K562 (cell line): ENCODE results near the gene TRIM31. TPM values are rescaled to one million over a fixed set of nuclear protein-coding genes. Genes with fewer than 3 reads are reported as not detected.

Source experiments
- CXXC5 ChIP-seq: fragments of 250-450 bp; sonication (Bioruptor Pico); IDR thresholded peaks from 2 replicates; pipeline ENCODE4 v1.8.0; 2022; ENCODE audit warnings: inconsistent platforms, mild to moderate bottlenecking, moderate library complexity
- FOXA3 ChIP-seq, 2 experiments: fragments of 450-650 bp in 1 of 2; sonication (generic) in 1 of 2; formaldehyde crosslinking; IDR thresholded peaks in 1 of 2; conservative IDR thresholded peaks in 1 of 2; 2 replicates each; pipeline versions ENCODE4 v1.4.0 to v1.8.0; 2020 to 2022; ENCODE audit warnings: mild to moderate bottlenecking in 2 of 2, missing genetic modification reagents in 1 of 2
- JUND ChIP-seq, 2 experiments: IDR thresholded peaks; 2 replicates in 1 of 2; 3 replicates in 1 of 2; pipeline ENCODE4 v1.6.1; 2011; ENCODE audit warnings: borderline replicate concordance in 2 of 2, low read depth in 2 of 2, low read length in 2 of 2, improper control_type of control experiment in 1 of 2, missing biosample characterization in 1 of 2, missing genetic modification characterization in 1 of 2, missing genetic modification reagents in 1 of 2
- KDM5B ChIP-seq: fragments of 200-600 bp; sonication (generic); IDR thresholded peaks from 2 replicates; pipeline ENCODE4 v1.6.1; 2012; ENCODE audit warnings: low read depth, mild to moderate bottlenecking, moderate library complexity, low read length, control low read depth, inconsistent platforms; ENCODE audit not compliant: insufficient replicate concordance
- PHF8 ChIP-seq: fragments of 200-600 bp; sonication (generic); IDR thresholded peaks from 2 replicates; pipeline ENCODE4 v1.6.1; 2012; ENCODE audit warnings: mixed run types, mild to moderate bottlenecking, inconsistent platforms, low read length, moderate library complexity, borderline replicate concordance
- POLR2G ChIP-seq: fragments of 200-400 bp; formaldehyde crosslinking; IDR thresholded peaks from 2 replicates; pipeline ENCODE4 v1.6.1; 2017; ENCODE audit warnings: low read depth, mild to moderate bottlenecking, antibody characterized with exemption, low read length, moderate library complexity
- SRF ChIP-seq, 2 experiments: fragments of 250-450, 450-650 bp in 1 of 2; sonication (Bioruptor Pico) in 1 of 2; sonication (generic) in 1 of 2; formaldehyde crosslinking; IDR thresholded peaks; 2 replicates each; pipeline versions ENCODE4 v1.5.0 to v1.5.1; 2020 to 2022; ENCODE audit warnings: mild to moderate bottlenecking in 1 of 2, missing genetic modification reagents in 1 of 2
- ZFP36 ChIP-seq: fragments of 150-350 bp; IDR thresholded peaks from 2 replicates; pipeline ENCODE4 v1.6.1; 2018; ENCODE audit warnings: low read length, low read depth; ENCODE audit not compliant: partially characterized antibody
- ZNF589 ChIP-seq: fragments of 200-800 bp; sonication (Bioruptor generic); IDR thresholded peaks from 2 replicates; pipeline ENCODE4 v1.6.1; 2016; ENCODE audit warnings: low read depth, missing genetic modification characterization, missing compliant biosample characterization
- polyA plus RNA-seq, 8 experiments: library from polyadenylated mRNA; depleted of rRNA in 4 of 8; stranded (reverse) in 5 of 8; unstranded in 3 of 8; fragments of >200 nt; fragmentation: Nextera tagmentation in 2 of 8; fragmentation: Illumina TruSeq in 1 of 8; extraction: Ambion mirVana in 2 of 8; extraction: Trizol in 1 of 8; gene quantifications; 2 replicates each; pipeline versions ENCODE4 v1.2.1 to v1.2.3, GENCODE V29; 2011 to 2014; ENCODE audit warnings: inconsistent platforms in 1 of 8, missing spikeins in 1 of 8
- total RNA-seq, 7 experiments: library from RNA; depleted of rRNA in 6 of 7; stranded (reverse); fragments of >200 nt in 6 of 7; fragmentation: Illumina TruSeq in 2 of 7; extraction: Trizol in 2 of 7; gene quantifications; 2 replicates each; pipeline versions ENCODE4 v1.2.1 to v1.2.3, GENCODE V29; 2011 to 2021; ENCODE audit warnings: low replicate concordance in 1 of 7
- TF ChIP-seq, protein P1 (sequence below), 2 experiments: IDR thresholded peaks; 2 replicates each; pipeline ENCODE4 v1.6.1; 2011; ENCODE audit warnings: borderline replicate concordance in 1 of 2, control low read depth in 1 of 2, low read depth in 1 of 2, low read length in 1 of 2, mild to moderate bottlenecking in 1 of 2, mixed read lengths in 1 of 2, moderate library complexity in 1 of 2; ENCODE audit not compliant: insufficient read depth in 1 of 2, insufficient read length in 1 of 2, poor library complexity in 1 of 2, severe bottlenecking in 1 of 2; ENCODE audit errors: extremely low read depth in 1 of 2
- TF ChIP-seq, protein P2 (sequence below), 2 experiments: IDR thresholded peaks; 2 replicates each; pipeline ENCODE4 v1.6.1; 2012; ENCODE audit warnings: improper control_type of control experiment in 2 of 2, low read depth in 2 of 2, low read length in 2 of 2, borderline replicate concordance in 1 of 2

The TRIM31 gene
- total and polyA plus RNA-seq, 9 of the 15 experiments (the other 6 are each of a cell fraction or from before 2014, with no cell fraction given), result not detected

DNA sequence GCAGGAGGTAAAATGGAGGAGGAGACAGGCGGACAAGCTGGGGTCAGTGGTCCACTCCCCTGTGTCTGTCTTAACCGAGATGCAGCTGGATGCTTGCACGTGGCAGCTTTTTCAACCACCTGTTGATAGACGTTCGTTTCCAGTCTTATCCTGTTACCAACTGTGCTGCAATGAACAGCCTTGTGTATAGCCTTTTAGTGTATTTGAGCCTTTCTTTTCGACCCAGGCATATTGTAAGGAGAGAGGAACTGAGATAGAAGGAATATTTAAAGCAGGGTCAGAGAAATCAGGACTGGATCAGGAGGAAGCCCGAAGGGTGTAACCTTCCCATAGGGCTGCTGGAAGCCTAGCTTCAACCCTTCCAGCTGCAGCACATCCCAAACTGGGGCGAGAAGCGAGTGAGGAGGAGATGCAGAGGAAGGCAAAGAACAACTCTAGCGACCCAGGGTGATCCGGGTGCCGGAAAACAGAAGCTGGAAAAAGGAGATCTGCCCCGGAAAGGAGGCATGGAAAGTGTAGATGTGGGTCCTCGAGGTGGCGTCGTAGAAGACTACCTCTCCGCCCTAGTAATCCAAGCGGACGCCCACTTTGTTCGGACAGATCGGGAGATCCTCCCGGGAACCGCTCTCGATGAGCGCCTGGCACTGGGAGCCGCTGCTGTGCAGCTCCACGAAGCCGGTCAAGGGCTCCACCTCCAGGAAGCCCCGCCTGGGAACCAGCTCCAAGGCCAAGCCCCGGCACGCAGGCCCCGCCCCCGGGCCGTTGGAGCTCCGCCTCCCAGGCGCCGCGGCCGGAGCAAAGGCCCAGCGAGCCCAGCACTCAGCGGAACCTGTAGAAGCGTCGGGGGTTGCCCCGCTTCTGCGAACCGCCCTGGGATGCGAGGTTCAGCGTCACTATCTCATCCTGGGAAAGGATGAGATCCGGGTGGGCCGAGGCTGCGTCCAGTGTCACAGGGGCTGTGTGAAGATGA lies 11.2 kb downstream of the TRIM31 start (continued):
- 0 out of 2 replicates have a peak, but pooled peaks have one; percentile 23 for TF ChIP-seq JUND (IDR thresholded peaks at IDR 0.05; ENCODE audit: borderline replicate concordance, low read depth, low read length)
- TF ChIP-seq JUND (tag; IDR thresholded peaks at IDR 0.05; ENCODE audit: borderline replicate concordance, low read depth, low read length), result no peak
- TF ChIP-seq SRF (CRISPR knock-in tag; IDR thresholded peaks at IDR 0.05), result peak in 1 of 2 experiments; percentile 60; a peak in 2 of 4 replicates
- TF ChIP-seq, protein P1, sequence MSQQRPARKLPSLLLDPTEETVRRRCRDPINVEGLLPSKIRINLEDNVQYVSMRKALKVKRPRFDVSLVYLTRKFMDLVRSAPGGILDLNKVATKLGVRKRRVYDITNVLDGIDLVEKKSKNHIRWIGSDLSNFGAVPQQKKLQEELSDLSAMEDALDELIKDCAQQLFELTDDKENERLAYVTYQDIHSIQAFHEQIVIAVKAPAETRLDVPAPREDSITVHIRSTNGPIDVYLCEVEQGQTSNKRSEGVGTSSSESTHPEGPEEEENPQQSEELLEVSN (IDR thresholded peaks at IDR 0.05; ENCODE audit: borderline replicate concordance in 1 of 2, extremely low read depth in 1 of 2, insufficient read depth in 1 of 2, insufficient read length in 1 of 2, low read depth in 1 of 2, low read length in 1 of 2, poor library complexity in 1 of 2, severe bottlenecking in 1 of 2), result peak; percentile 33 to 79
- TF ChIP-seq CXXC5 (CRISPR knock-in tag), result peak; percentile 39; the same call in 1 of the 2 replicates
- TF ChIP-seq FOXA3 (CRISPR knock-in tag; conservative IDR thresholded peaks at IDR 0.05 in 1 of 2, IDR thresholded peaks at IDR 0.05 in 1 of 2), result 0 out of 4 replicates have a peak, but pooled peaks of 1 of the 2 experiments have one; percentile 36
- TF ChIP-seq, protein P2, sequence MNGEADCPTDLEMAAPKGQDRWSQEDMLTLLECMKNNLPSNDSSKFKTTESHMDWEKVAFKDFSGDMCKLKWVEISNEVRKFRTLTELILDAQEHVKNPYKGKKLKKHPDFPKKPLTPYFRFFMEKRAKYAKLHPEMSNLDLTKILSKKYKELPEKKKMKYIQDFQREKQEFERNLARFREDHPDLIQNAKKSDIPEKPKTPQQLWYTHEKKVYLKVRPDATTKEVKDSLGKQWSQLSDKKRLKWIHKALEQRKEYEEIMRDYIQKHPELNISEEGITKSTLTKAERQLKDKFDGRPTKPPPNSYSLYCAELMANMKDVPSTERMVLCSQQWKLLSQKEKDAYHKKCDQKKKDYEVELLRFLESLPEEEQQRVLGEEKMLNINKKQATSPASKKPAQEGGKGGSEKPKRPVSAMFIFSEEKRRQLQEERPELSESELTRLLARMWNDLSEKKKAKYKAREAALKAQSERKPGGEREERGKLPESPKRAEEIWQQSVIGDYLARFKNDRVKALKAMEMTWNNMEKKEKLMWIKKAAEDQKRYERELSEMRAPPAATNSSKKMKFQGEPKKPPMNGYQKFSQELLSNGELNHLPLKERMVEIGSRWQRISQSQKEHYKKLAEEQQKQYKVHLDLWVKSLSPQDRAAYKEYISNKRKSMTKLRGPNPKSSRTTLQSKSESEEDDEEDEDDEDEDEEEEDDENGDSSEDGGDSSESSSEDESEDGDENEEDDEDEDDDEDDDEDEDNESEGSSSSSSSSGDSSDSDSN (IDR thresholded peaks at IDR 0.05; ENCODE audit: borderline replicate concordance in 1 of 2, low read depth in 2 of 2, low read length in 2 of 2), result 0 out of 4 replicates have a peak, but pooled peaks of 1 of the 2 experiments have one; percentile 27
- no peak for TF ChIP-seq ZNF589 (CRISPR knock-in tag)
- peak; percentile 47; the same call in 1 of the 2 replicates for TF ChIP-seq PHF8
- TF ChIP-seq KDM5B, result peak; percentile 18
- peak; percentile 80 for TF ChIP-seq POLR2G
- TF ChIP-seq ZFP36, result peak; percentile 42
